WTC11 (cell line): ENCODE data around the gene ALX4. TPM values are rescaled to one million over a fixed set of nuclear protein-coding genes. Genes with fewer than 3 reads are reported as not detected.
A peak's percentile ranks its signal among the peaks of the same experiment; 100 is the strongest.

Source experiments
- ATAC-seq: fragments of 200-7000 bp; cut with Tn5 transposase; 2 replicates; pipeline ENCODE4 v1.10.0; 2021; ENCODE audit warnings: mild to moderate bottlenecking, moderate library complexity
- CTCF ChIA-PET: fragments of 300-600 bp; sonication (Branson Sonifier 250); formaldehyde crosslinking; loops from one replicate; lab custom pipeline; 2021; ENCODE audit warnings: antibody characterized with exemption; lab: Charles Lee
- POLR2A ChIA-PET: fragments of 350-600 bp; sonication (Branson Sonifier 250); formaldehyde crosslinking; loops from one replicate; lab custom pipeline; 2021; ENCODE audit warnings: antibody characterized with exemption; lab: Charles Lee
- DNase-seq: peaks from one replicate; pipeline ENCODE4 v3.0.0; 2021; ENCODE audit warnings: low spot score
- H3K27ac Mint-ChIP-seq: 2 replicates; pipeline ENCODE4 v1.8.0; 2021; ENCODE audit warnings: mixed read lengths
- H3K27me3 Mint-ChIP-seq: 2 replicates; pipeline ENCODE4 v1.8.0; 2021; ENCODE audit warnings: low read depth, mild to moderate bottlenecking, moderate library complexity, mixed read lengths
- H3K36me3 Mint-ChIP-seq: 2 replicates; pipeline ENCODE4 v1.8.0; 2021; ENCODE audit warnings: mixed read lengths
- H3K4me1 Mint-ChIP-seq: 2 replicates; pipeline ENCODE4 v1.8.0; 2022; ENCODE audit warnings: mixed read lengths
- H3K4me3 Mint-ChIP-seq: 2 replicates; pipeline ENCODE4 v1.8.0; 2021; ENCODE audit warnings: mild to moderate bottlenecking, moderate library complexity, mixed read lengths
- H3K9me3 Mint-ChIP-seq: 2 replicates; pipeline ENCODE4 v1.8.0; 2021; ENCODE audit warnings: mixed read lengths
- FOXK1 ChIP-seq: sonication (generic); formaldehyde crosslinking; IDR thresholded peaks from 2 replicates; pipeline ENCODE4 v1.8.0; 2022; ENCODE audit warnings: mild to moderate bottlenecking, moderate library complexity, missing genetic modification reagents
- FOXP1 ChIP-seq: sonication (generic); formaldehyde crosslinking; IDR thresholded peaks from 2 replicates; pipeline ENCODE4 v1.8.0; 2022; ENCODE audit warnings: missing genetic modification reagents, mild to moderate bottlenecking, moderate library complexity, borderline replicate concordance
- FOXP4 ChIP-seq: sonication (generic); formaldehyde crosslinking; IDR thresholded peaks from 2 replicates; pipeline ENCODE4 v1.8.0; 2022; ENCODE audit warnings: mild to moderate bottlenecking, missing genetic modification reagents
- GRHL2 ChIP-seq: fragments of 250-450 bp; sonication (Bioruptor Pico); IDR thresholded peaks from 2 replicates; pipeline ENCODE4 v1.8.0; 2022; ENCODE audit warnings: mild to moderate bottlenecking, moderate library complexity; ENCODE audit not compliant: insufficient replicate concordance, severe bottlenecking
- NFE2L1 ChIP-seq: sonication (generic); formaldehyde crosslinking; IDR thresholded peaks from 2 replicates; pipeline ENCODE4 v1.8.1; 2023; ENCODE audit warnings: missing genetic modification reagents
- NFYB ChIP-seq: sonication (generic); formaldehyde crosslinking; conservative IDR thresholded peaks from 2 replicates; pipeline ENCODE4 v1.8.0; 2022; ENCODE audit warnings: low read depth, missing genetic modification reagents
- NR2C2 ChIP-seq: sonication (generic); formaldehyde crosslinking; IDR thresholded peaks from 2 replicates; pipeline ENCODE4 v1.8.0; 2022; ENCODE audit warnings: mild to moderate bottlenecking, missing genetic modification reagents
- SP1 ChIP-seq: sonication (generic); formaldehyde crosslinking; conservative IDR thresholded peaks from 2 replicates; pipeline ENCODE4 v1.8.1; 2022; ENCODE audit warnings: missing genetic modification reagents
- USF2 ChIP-seq: sonication (generic); formaldehyde crosslinking; IDR thresholded peaks from 2 replicates; pipeline ENCODE4 v1.8.1; 2023; ENCODE audit warnings: mild to moderate bottlenecking, missing genetic modification reagents, moderate library complexity
- ZNF281 ChIP-seq: sonication (generic); formaldehyde crosslinking; IDR thresholded peaks from 2 replicates; pipeline ENCODE4 v1.8.0; 2023; ENCODE audit warnings: mild to moderate bottlenecking, missing genetic modification reagents
- ZNF416 ChIP-seq: fragments of 250-450 bp; sonication (Bioruptor Pico); IDR thresholded peaks from 2 replicates; pipeline ENCODE4 v1.9.0; 2021; ENCODE audit warnings: mild to moderate bottlenecking, inconsistent platforms
- ZNF423 ChIP-seq: fragments of 250-450 bp; sonication (Bioruptor Pico); IDR thresholded peaks from 2 replicates; pipeline ENCODE4 v2.1.2; 2022; ENCODE audit warnings: mild to moderate bottlenecking, moderate library complexity
- ZNF671 ChIP-seq: fragments of 250-450 bp; sonication (Bioruptor Pico); IDR thresholded peaks from 2 replicates; pipeline ENCODE4 v1.8.0; 2021; ENCODE audit warnings: mild to moderate bottlenecking
- total RNA-seq: library from RNA; stranded (reverse); gene quantifications from 3 replicates; pipeline ENCODE4 v1.2.3, GENCODE V29; 2021
- TF ChIP-seq, protein P1 (sequence below): sonication (generic); formaldehyde crosslinking; IDR thresholded peaks from 2 replicates; pipeline ENCODE4 v1.8.1; 2022; ENCODE audit warnings: low read depth, mild to moderate bottlenecking, moderate library complexity, missing genetic modification reagents, borderline replicate concordance

Gene ALX4
- total RNA-seq, 1 experiment from 2014 or later = not detected

DNA sequence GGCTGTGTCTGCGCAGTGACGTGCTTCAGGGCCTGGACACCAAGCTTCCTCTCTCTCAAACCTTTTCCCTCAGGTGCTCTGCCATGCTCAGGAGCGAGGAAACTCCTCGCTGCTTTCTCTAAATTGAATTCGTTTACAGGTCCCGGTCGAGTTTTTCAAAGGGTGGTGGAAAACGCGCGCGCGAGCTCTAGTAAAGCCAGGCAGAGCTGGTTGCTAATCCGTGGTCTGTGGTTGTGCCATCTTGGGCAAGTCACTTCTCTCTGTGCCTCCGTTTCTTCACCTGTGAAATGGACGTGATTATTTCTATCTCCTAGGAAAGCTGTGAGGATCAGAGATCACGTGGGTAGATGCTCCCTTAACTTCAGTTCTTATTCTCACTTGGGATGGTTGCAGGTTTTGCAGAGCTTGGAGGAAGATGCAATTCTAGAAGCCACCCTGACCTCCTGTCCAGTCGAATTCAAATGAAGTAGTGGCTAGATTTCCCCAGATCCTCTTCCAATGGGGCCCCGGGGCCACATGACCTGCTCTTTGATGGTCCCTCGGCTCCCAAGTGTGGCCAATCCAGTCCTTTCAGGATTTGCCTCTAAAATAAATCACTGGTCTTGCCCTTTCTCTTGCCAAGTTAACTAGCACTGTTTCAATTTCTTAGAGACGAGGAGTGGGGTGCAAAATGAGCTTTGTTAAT, 10.5 kb upstream of the ALX4 start:
- no peak for ATAC-seq
- Mint-ChIP-seq H3K27ac (no peak overlapping the region), H3K36me3 (peaks cover 2% of the 10 kb centered on the region), H3K4me1 (peaks cover 38% of the 10 kb centered on the region), H3K27me3 (peaks cover 100% of the 10 kb centered on the region), H3K4me3 (peak overlapping the region; percentile 68), H3K9me3 (no peaks in the 10 kb centered on the region)
- ChIA-PET CTCF (interaction anchor here (0.6 to 1.5 kb wide), 8 partner anchors 13 to 296 kb away, joined by 3 to 9 read pairs (median 4); no protein-coding TSS in a partner anchor), POLR2A (interaction anchor here (1.3 kb wide), 2 partner anchors 13 to 19 kb away, joined by 5 read pairs; no protein-coding TSS in a partner anchor)
- TF ChIP-seq ZNF671 (CRISPR knock-in tag) (no peak), USF2 (CRISPR knock-in tag) (peak; percentile 13; the same call in 1 of the 2 replicates)
- DNase-seq = no peak

DNA sequence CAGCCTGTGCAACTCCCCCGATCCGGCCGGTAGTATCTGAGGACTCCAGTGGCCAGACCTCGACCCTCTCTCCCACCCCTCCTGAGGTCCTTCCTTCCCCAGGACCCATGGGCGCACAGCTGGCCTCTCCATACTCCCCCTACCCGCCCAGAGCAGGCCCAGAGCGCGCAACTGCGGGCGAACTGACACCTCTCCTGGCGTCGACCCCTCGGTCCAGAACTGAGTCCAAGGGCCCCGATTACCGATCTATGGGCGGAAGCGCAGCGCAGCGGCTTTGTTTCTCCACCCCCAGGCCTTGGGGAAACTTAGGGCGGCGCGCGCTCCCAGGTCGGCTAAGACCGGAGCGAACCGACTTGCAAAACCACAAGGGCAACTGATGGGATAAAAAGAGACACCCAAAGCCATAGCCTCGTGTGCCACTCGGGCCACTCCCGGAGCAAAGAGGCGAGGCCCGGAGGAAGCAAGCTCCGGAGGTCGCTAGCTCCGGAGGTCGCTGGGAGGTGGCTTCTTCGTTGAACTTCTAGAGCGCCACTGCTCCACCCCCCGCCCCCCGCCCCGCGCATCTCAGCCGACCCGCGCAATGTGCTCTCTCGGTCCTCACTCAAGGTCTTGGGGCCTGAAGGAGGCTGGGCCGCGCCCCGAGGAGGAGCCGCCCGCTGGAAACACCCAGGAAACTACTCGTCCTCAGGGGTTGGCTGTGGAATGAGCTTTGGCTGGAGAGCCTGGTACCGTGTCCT, 9.8 kb upstream of the ALX4 start:
- CTCF ChIA-PET = interaction anchor here (0.6 to 1.5 kb wide), 7 partner anchors 12 to 297 kb away, joined by 3 to 9 read pairs (median 4); no protein-coding TSS in a partner anchor
- H3K4me3 Mint-ChIP-seq = peak overlapping the region; percentile 68
- H3K27ac Mint-ChIP-seq = no peak overlapping the region
- DNase-seq (no peak), ATAC-seq (peak; percentile 15)
- H3K9me3 Mint-ChIP-seq = no peaks in the 10 kb centered on the region
- H3K27me3 Mint-ChIP-seq = peaks cover 100% of the 10 kb centered on the region
- 0 out of 2 replicates have a peak, but pooled peaks have one; percentile 20 for TF ChIP-seq SP1
- TF ChIP-seq FOXP1 (CRISPR knock-in tag) = 0 out of 2 replicates have a peak, but pooled peaks have one; percentile 35
- no peak for TF ChIP-seq ZNF416 (CRISPR knock-in tag)
- POLR2A ChIA-PET = interaction anchor here (1.3 kb wide), 2 partner anchors 14 to 19 kb away, joined by 5 read pairs; no protein-coding TSS in a partner anchor
- H3K4me1 Mint-ChIP-seq = peaks cover 40% of the 10 kb centered on the region
- peaks cover 4% of the 10 kb centered on the region for H3K36me3 Mint-ChIP-seq

DNA sequence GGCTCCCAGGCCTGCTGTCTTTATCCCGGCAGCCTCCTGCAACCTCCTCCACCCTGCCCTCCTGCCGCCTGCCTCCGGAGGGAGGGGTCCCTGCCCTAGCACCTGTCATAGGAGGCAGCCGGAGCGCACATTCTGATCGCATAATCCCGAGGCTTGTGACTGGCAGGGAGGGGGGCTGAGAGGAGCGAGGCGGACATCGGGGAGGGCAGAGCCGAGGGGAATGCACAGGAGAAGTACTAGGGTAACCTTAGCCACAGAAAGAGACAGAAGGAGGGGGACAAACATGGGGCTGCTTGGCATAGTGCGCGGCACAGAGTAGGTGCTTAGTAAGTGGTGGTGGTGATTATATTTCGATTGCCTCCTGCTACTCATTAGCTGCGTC, 9.2 kb upstream of the ALX4 start:
- POLR2A ChIA-PET = interaction anchor here (1.3 kb wide), 1 partner anchor 20 kb away, joined by 5 read pairs; no protein-coding TSS in a partner anchor
- H3K36me3 Mint-ChIP-seq = peaks cover 4% of the 10 kb centered on the region
- H3K9me3 Mint-ChIP-seq = no peaks in the 10 kb centered on the region
- DNase-seq = peak; percentile 56
- no peak for TF ChIP-seq FOXK1 (CRISPR knock-in tag)
- TF ChIP-seq ZNF281 (CRISPR knock-in tag) = no peak
- TF ChIP-seq GRHL2 = no peak
- TF ChIP-seq NR2C2 (CRISPR knock-in tag) = no peak
- TF ChIP-seq, all 79 proteins: peak for 0
- ATAC-seq = peak; percentile 23
- CTCF ChIA-PET = interaction anchor here (1.0 to 1.5 kb wide), 2 partner anchors 14 to 35 kb away, joined by 4 to 9 read pairs; no protein-coding TSS in a partner anchor
- peaks cover 43% of the 10 kb centered on the region for H3K4me1 Mint-ChIP-seq
- H3K27me3 Mint-ChIP-seq = peaks cover 100% of the 10 kb centered on the region
- H3K27ac Mint-ChIP-seq = no peak overlapping the region
- peak overlapping the region; percentile 68 for H3K4me3 Mint-ChIP-seq

DNA sequence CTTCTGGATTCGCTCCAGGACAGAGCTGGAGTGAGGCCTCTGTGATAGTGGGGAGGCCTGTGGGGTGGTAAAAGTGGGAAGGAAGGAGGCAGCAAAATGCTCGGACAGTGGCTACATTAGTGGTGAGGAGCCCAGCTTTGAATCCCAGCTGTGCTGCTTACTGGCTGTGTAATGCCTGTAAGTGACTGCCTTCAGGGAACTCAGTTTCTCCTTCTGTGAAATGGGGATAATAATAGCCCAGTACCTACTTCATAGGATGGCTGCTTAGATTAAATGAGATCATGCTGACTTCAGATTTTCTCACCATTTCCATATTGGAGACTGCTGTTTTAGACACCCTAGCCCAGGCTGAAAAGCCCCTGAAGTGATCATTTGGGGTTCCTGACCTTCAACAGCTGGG, 8.4 kb upstream of the ALX4 start:
- H3K27ac Mint-ChIP-seq = no peak overlapping the region
- CTCF ChIA-PET = no interaction called here

More for the DNA sequence above, 8.4 kb upstream of the ALX4 start:
- POLR2A ChIA-PET = no interaction called here
- TF ChIP-seq NFYB (CRISPR knock-in tag) (no peak), NFE2L1 (CRISPR knock-in tag) (no peak), FOXP4 (CRISPR knock-in tag) (no peak), ZNF423 (no peak), ZNF416 (CRISPR knock-in tag) (no peak)
- TF ChIP-seq, protein P1, sequence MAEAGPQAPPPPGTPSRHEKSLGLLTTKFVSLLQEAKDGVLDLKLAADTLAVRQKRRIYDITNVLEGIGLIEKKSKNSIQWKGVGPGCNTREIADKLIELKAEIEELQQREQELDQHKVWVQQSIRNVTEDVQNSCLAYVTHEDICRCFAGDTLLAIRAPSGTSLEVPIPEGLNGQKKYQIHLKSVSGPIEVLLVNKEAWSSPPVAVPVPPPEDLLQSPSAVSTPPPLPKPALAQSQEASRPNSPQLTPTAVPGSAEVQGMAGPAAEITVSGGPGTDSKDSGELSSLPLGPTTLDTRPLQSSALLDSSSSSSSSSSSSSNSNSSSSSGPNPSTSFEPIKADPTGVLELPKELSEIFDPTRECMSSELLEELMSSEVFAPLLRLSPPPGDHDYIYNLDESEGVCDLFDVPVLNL (CRISPR knock-in tag) = no peak
- H3K4me1 Mint-ChIP-seq = peaks cover 49% of the 10 kb centered on the region
- H3K36me3 Mint-ChIP-seq = peaks cover 4% of the 10 kb centered on the region
- no peak overlapping the region for H3K4me3 Mint-ChIP-seq
- no peak for ATAC-seq
- peaks cover 100% of the 10 kb centered on the region for H3K27me3 Mint-ChIP-seq
- no peaks in the 10 kb centered on the region for H3K9me3 Mint-ChIP-seq
- DNase-seq = no peak
